DMS153 (cell line): ENCODE measurements around the gene PNPLA6.
"Not testable (repeated sequence)": the region's sequence is repeated elsewhere in the genome, so short reads cannot be mapped to it uniquely, and the experiment has no call there.

Source experiments
- DNase-seq: peaks from one replicate; lab custom pipeline; 2025; lab: John Stamatoyannopoulos, UW

The PNPLA6 gene

DNA sequence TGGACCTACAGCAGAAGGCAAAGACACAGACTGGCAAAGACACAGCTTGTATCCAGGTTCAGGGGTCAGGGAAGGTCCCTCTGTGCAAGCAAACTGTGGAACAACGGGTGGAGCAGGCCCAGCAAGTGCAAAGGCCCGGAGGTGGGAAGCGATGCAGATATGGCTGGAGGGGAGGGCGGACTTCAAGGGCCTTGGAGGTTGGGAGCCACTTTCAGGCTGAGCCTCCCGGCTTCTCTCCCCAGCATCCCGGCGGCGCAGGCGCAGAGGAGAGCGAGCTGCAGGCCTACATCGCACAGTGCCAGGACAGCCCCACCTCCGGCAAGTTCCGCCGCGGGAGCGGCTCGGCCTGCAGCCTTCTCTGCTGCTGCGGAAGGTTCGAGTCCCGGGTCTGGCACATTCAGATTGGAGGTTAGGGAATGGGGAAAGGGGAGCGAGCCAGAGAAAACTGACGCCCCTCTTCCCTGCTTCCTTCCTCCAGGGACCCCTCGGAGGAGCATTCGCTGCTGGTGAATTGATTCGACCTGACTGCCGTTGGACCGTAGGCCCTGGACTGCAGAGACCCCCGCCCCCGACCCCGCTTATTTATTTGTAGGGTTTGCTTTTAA lies 2.1 kb upstream of the PNPLA6 start:
- DNase-seq: no peak

DNA sequence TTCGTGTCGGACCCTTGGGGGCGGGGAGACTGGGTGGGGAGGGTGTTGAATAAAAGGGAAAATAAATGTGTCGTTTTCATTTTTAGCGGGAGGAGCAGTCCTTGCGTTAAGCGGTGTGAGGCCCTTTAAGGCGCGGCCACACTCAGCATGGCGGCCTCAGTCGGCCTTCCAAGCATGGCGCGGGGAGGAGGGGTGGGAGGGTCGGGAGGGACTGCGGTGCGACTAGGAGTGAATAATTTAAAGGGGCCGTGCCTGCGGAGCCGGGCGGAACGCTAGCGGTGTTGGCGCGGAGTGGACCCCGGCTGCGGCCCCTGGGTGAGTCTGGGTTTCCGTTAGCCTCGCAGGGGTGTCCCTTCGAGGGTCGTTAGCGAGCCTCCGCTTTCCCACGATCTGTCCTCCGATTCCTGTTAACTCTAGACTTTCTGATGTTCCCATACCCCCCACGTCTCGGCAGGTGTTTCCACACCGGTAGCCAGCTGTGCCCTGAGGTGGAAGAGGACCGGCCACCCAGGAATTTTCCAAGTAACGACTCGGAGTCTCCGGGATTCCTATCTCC lies 1.5 kb upstream of the PNPLA6 start:
- peak; percentile 66 for DNase-seq

DNA sequence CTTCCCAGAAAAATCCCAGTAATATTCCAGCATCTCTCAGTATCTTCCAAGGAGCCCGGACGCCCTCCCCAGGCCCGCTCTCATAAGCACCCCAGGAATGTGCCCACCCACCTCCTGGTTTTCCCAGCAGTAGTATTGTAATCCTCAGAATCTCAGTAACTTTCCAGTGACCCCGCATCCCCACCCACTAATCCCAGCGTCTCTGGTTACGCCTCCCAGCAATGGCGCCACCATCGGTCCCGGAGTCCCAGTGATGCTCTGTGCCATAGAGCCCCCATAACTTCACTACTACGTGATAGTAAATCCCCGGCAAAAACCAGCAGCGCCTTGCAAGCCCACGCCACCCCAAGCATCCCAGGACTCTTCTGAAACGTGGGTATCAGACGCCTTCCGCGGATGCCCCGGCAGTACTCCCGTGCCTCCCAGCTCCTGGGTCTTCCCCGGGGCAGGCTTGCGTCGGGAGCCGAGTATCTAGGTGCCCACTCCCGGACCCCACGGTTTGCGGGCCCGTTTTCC lies 928 bp upstream of the PNPLA6 start:
- DNase-seq: no peak

DNA sequence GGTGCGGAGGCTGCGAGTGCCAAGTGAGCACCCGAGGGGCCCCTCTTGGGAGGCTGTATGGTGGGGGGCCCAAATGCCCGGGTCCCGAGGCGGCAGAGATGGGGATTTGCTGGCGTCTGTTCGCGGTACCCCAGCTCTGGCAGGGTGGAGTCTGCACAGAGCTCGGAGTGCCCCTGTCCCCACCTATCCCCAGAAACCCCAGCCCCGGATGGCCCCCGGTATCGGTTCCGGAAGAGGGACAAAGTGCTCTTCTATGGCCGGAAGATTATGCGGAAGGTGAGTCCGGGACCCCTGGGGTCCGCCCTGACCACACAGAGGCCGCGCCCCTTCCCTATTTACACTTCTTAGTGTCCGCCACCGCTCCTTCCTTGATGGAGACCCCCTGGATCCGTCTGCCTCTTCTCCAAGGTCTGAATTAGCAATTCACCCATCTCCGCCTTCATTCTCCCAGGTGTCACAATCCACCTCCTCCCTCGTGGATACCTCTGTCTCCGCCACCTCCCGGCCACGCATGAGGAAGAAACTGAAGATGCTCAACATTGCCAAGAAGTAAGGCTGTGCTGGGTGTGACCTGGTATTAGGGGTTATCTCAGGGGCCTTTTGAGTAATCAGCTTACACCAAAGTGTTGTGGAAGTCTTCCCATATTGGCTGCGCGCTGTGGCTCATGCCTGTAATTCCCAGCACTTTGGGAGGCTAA lies 630 bp downstream of the PNPLA6 start:
- no peak for DNase-seq

DNA sequence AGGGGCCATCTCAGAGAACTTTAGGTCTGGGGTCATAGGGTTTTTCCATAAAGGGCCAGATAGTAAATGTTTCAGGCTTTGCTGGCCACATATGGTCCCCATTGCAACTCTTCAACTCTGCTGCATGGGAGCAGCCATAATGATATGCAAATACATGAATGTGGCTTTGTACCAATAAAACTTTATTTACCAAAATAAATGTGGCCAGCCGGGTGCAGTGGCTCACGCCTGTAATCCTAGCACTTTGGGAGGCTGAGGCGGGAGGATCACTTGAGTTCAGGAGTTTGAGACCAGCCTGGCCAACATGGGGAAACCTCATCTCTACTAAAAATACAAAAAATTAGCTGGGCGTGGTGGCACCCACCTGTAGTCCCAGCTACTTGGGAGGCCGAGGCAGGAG lies 3.5 kb downstream of the PNPLA6 start:
- not testable (repeated sequence) for DNase-seq

DNA sequence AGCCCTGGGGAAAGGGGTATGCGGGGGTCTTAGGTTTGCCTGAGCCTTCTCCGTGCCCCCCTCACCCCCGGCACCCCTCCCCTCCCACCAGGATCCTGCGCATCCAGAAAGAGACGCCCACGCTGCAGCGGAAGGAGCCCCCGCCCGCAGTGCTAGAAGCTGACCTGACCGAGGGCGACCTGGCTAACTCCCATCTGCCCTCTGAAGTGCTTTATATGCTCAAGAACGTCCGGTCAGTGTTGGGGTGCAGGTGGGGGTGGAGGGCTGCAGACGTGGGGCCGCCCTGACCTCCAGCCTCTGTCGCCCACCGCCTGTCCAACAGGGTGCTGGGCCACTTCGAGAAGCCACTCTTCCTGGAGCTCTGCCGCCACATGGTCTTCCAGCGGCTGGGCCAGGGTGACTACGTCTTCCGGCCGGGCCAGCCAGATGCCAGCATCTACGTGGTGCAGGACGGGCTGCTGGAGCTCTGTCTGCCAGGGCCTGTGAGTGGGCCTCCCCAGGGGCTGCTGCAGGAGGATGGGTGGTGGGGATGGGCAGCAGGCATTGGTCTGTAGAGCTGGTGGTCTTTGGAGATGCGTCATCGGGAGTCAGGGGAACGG lies 4.4 kb downstream of the PNPLA6 start:
- DNase-seq: no peak

DNA sequence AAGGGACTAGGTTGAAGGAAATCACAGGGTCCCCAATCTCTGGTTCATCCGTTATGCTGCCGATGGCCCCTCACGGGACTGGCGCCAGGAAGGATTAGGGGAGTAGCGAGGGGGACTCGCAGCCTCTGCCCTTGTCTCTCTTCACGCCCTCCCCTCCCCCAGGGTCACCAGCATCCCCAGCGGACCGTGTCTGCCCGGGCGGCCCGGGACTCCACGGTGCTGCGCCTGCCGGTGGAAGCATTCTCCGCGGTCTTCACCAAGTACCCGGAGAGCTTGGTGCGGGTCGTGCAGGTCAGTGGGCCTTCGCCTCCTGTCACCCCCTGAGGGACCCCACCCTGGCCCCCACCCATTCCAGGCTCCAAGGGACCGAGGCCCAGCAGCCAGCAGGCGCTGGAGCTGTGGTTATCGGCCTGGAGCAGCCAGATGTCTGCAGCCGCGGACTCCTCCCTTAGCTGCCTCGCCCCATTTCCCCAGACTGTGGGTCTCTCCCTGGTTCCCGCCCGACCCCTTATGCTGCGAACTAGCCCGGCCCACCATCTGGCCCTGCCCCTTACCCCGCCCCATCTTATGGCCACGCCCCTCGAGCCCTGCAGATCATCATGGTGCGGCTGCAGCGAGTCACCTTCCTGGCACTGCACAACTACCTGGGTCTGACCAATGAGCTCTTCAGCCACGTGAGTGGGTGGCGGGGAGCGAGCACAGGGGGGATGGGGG lies 5.4 kb downstream of the PNPLA6 start:
- DNase-seq: no peak

DNA sequence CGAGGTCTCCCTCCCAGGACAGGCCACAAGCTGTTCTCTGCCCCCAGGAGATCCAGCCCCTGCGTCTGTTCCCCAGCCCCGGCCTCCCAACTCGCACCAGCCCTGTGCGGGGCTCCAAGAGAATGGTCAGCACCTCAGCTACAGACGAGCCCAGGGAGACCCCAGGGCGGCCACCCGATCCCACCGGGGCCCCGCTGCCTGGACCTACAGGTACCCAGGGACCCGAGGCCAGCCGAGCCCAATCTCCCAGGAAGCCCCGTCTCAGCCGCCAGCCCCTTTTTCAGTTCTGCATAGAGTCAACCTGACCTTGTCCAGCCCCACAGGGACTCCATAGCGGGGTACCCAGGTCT lies 5.9 kb downstream of the PNPLA6 start:
- DNase-seq: no peak

DNA sequence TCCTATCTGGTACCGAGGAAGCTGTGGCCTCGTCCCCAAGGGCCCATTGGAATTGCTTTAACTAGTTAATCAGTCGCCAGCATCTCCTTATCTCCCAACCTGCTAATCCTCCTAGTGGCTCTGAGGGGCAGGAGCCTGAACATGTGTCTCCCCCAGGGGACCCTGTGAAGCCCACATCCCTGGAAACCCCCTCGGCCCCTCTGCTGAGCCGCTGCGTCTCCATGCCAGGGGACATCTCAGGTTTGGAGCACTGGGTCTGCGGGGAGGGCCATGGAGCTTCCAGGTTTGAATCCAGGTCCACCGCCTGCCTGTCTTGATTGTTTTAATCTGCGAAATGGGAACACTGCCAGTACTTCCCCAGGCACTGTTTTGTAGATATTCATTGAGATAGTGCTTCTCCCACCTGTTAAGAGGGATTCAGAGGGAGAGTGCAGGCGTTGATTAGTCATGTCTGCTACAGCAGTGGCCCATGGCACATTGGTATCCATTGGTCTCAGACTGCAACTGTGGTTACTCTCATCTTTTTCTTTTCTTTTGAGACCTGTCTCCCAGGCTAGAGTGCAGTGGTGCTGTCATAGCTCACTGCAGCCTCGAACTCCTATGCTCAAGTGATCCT lies 6.4 kb downstream of the PNPLA6 start:
- DNase-seq: no peak

DNA sequence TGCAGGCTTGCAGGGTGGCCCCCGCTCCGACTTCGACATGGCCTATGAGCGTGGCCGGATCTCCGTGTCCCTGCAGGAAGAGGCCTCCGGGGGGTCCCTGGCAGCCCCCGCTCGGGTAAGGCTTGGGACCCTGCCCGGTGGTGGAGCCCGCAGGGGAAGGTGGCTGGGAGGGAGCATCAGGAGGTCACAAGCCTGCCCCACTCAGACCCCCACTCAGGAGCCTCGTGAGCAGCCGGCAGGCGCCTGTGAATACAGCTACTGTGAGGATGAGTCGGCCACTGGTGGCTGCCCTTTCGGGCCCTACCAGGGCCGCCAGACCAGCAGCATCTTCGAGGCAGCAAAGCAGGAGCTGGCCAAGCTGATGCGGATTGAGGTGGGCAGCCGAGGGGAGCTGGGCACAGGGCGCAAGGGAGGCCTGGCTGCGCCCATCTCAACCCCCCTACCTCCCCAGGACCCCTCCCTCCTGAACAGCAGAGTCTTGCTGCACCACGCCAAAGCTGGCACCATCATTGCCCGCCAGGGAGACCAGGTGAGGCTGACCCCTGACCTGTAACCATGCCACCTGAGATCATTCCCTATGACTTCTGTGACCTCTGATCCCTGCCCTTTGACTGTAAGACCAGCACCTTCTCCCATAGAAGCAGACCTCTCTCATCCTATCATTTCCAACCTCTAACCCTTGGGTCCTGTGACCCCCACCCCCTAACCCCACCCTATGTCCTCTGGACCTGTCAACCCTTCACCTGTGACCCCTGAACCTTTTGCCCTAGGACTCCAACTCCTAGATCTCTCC lies 7.2 kb downstream of the PNPLA6 start:
- DNase-seq: no peak

DNA sequence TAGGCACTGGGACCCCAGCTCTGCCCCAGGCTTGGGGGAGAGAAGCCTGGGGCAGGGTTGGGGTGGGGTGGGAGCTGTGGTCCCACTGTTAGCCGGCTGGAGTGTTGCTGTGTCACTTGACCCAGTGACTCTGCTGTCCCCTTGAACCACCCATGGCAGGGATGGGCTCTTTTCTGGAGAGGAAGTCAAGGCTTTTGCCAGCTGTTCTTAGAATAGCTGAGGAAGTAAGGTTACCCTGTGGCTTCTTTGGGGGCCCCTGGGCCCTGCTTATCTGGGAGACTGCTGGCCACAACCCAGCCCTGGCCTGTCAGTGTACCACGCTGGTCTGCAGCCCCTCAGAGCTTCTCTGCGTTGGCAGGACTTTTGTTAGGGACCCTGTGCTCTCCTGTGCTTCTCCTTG lies 9.1 kb downstream of the PNPLA6 start:
- DNase-seq: no peak

DNA sequence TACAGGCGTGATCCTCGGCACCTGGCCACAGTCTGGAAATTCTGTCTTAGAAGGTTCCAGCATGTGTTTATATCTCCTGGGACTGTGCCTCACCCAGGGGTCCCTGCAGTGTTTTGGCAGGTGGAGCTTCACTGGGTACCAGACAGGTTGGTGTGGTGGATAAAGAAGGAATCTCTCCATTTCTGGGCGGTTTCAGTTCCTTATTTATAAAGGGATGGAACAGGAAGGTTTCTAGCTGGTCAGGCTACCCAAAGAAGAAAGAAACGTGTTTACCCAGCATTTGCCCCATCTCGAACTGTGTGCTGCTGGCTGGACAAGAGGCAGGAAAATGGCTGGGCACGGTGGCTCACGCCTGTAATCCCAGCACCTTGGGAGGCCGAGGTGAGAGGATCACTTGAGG lies 9.8 kb downstream of the PNPLA6 start:
- no peak for DNase-seq

DNA sequence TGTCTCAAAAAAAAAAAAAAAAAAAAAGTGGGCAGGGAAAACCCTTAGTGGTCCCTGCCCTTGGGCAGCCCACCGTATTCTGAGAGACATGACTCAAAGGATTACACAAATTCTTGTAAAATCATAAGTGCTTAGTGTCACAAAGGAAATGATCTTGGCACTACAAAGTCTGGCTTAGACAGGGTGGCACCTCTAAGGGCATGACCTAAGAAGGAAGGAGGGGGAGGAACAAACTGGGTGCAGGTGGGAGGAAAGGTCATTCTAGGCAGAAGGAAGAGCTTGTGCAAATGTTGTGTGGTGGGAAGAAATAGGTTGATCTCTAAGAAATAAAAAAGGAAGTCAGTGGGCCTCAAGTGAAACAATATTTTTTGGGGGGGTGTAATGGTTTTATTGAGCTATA lies 10.4 kb downstream of the PNPLA6 start:
- no peak for DNase-seq

DNA sequence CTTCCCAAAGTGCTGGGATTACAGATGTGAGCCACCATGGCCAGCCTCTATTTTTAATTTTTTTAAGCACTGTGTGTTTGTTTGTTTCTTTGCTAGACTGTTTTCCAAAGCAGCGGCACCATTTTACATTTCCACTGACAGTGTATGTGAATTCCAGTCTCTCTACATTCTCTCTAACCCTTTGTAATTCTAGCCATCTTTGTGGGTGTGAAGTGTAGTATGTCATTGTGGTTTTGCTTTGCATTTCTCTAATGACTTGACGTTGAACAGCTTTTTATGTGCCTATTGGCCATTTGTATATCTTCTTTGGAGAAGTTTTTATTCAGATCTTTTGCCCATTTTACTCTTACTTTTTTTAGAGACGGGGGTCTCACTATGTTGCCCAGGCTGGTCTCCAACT lies 11.6 kb downstream of the PNPLA6 start:
- no peak for DNase-seq

DNA sequence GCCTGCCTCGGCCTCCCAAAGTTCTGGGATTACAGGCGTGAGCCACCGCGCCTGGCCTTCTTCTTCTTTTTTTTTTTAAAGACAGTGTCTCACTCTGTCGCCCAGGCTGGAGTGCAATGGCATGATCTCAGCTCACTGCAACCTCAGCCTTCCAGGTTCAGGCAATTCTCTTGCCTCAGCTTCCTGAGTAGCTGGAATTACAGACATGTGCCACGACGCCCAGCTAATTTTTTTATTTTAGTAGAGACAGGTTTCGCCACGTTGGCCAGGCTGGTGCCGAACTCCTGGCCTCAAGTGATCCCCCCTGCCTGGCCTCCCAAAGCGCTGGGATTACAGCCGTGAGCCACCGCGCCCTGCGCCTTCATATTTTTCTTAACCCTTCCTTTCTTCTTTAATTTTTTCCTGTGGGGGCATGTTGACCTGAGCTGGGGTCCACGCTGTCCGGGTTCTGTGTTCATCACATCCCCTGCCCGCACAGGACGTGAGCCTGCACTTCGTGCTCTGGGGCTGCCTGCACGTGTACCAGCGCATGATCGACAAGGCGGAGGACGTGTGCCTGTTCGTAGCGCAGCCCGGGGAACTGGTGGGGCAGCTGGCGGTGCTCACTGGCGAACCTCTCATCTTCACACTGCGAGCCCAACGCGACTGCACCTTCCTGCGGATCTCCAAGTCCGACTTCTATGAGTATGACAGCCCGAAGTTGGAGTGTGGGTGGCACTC lies 14.1 kb downstream of the PNPLA6 start:
- DNase-seq: no peak

DNA sequence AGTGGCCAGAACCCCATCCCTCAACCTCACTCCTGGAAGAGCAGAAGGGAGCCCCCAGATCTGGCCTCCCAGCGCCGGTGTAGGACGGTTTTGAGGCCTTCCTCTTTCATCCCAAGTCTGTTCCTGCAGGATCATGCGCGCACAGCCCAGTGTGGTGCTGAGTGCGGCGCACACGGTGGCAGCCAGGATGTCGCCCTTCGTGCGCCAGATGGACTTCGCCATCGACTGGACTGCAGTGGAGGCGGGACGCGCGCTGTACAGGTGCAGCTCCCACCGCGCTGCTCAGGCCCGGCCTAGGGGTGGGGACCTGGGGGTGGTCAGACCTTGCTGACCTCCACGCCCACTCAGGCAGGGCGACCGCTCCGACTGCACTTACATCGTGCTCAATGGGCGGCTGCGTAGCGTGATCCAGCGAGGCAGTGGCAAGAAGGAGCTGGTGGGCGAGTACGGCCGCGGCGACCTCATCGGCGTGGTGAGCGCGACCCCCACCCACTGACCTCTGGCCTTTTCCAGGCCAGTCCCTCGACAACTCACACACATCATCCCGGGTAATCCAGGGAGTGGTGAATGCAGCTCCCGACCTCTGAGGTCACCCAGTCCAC lies 14.8 kb downstream of the PNPLA6 start:
- no peak for DNase-seq

DNA sequence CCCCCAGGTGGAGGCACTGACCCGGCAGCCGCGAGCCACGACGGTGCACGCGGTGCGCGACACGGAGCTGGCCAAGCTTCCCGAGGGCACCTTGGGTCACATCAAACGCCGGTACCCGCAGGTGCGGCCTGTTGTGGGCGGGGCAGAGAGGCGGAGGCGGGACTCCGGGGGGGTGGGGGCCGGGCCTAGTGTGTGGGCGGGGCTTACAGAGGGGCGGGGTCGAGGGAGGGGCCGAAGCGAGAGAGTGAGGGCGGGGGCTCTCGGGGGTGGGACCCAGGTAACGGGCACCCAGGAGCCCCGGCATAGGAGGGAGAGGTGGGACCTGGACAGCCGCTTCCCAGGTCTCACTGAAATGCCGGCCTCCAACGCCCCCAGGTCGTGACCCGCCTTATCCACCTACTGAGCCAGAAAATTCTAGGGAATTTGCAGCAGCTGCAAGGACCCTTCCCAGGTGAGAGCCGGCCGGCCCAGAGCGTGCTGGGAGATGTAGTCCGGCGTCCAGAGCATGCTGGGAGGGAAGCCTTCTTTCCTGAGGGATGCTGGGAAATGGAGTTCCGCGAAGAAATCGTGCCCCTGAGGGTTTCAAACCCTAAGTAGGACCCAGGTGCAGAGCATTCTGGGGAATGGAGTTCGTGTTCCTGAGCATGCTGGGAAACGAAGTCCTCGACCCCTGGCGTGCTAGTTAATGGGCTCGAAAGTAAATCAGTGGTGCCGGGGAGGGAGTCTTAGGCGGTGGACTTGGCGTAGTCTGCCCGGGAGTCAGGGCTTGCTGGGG lies 15.7 kb downstream of the PNPLA6 start:
- DNase-seq: no peak

DNA sequence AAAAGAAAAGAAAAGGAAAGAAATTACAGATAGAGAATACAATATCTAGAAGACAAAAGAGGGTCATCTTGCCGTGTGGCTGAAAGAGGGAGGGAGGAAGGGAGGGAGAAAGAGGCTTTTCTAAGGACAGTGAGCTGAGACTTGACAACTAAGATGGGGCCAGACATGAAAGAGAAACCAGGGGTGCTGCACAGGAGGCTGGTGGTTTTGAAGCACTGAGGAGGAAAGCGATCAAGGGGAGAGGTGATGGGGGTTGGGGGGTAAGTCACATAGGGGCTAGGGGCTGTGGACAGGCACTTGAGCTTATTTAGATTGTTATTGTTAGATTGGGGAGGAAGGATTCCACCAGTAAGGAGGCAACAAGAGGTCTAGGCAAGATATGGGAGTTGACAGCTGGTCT lies 17.3 kb downstream of the PNPLA6 start:
- no peak for DNase-seq

DNA sequence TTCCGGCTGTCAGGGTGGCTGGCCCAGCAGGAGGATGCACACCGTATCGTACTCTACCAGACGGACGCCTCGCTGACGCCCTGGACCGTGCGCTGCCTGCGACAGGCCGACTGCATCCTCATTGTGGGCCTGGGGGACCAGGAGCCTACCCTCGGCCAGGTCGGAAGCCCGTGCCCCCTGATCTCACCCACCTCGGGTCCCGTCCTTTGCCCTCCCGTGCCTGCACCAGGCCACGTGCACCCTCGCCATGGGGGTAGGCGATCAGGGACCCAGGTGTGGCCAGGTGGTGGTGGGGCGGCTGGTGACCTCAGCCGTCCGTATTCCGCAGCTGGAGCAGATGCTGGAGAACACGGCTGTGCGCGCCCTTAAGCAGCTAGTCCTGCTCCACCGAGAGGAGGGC lies 19.0 kb downstream of the PNPLA6 start:
- DNase-seq: no peak
